ENCODE results near the gene DPP9.
A peak's percentile ranks its signal among the peaks of the same experiment; 100 is the strongest.

Gene DPP9

DNA sequence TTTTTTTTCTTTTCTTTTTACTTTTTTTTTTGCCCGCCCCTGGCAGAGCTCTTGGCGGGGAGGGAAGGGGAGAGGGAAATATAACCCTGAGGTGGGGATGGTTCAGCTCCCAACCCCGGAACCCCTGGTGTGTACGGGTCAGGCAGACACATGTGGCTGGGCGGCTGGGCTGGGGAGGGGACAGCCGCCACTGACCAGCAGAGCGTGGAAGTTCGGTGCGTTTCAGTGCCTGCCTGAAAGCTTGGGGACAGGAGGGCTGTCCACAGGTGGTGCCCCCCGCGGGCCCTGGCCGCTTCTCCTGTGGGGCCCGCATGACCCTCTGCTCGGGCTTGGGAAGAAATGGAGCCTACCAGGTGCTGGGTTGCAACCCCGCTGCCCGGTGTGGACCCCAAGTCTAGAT lies 48.3 kb downstream of the DPP9 start:
- Histone ChIP-seq H3K4me1 (ENCODE audit: control insufficient read depth, insufficient read depth, low read length) (peaks cover 7% of the 10 kb centered on the region), H3K4me3 (ENCODE audit: insufficient read depth, low read depth, low read length) (no peak overlapping the region), H3K36me3 (ENCODE audit: control insufficient read depth, insufficient read depth, low read length) (no peaks in the 10 kb centered on the region), H3K27me3 (ENCODE audit: control insufficient read depth, insufficient read depth, low read length, poor library complexity, severe bottlenecking) (no peaks in the 10 kb centered on the region), H3K9me3 (ENCODE audit: control insufficient read depth, low read length) (no peaks in the 10 kb centered on the region), H3K27ac (ENCODE audit: insufficient read depth, low read depth, low read length, poor library complexity, severe bottlenecking) (no peak overlapping the region)
- WGBS, 2 experiments, result 94 to 95% methylated on average over 16 of the region's 16 CpGs

DNA sequence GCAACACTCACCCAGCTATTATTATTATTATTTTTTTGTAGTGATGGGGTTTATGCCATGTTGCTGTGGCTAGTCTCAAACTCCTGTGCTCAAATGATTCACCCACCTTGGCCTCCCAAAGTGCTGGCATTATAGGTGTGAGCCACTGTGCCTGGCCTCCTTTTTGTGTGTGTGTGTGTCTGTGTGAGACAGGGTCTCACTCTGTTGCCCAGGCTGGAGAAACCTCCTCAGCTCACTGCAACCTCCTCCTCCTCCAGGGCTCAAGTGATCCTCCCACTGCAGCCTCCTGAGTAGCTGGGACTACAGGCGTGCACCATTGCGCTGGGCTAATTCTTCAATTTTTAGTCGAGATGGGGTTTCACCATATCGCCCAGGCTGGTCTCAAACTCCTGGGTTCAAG lies 49.9 kb downstream of the DPP9 start:
- Histone ChIP-seq H3K27me3 (ENCODE audit: control insufficient read depth, insufficient read depth, low read length, poor library complexity, severe bottlenecking) (no peaks in the 10 kb centered on the region), H3K4me1 (ENCODE audit: control insufficient read depth, insufficient read depth, low read length) (peaks cover 11% of the 10 kb centered on the region), H3K27ac (ENCODE audit: insufficient read depth, low read depth, low read length, poor library complexity, severe bottlenecking) (no peak overlapping the region), H3K9me3 (ENCODE audit: control insufficient read depth, low read length) (no peaks in the 10 kb centered on the region), H3K4me3 (ENCODE audit: insufficient read depth, low read depth, low read length) (no peak overlapping the region), H3K36me3 (ENCODE audit: control insufficient read depth, insufficient read depth, low read length) (no peaks in the 10 kb centered on the region)
- 94 to 96% methylated on average over 4 of the region's 4 CpGs for WGBS, 2 experiments

DNA sequence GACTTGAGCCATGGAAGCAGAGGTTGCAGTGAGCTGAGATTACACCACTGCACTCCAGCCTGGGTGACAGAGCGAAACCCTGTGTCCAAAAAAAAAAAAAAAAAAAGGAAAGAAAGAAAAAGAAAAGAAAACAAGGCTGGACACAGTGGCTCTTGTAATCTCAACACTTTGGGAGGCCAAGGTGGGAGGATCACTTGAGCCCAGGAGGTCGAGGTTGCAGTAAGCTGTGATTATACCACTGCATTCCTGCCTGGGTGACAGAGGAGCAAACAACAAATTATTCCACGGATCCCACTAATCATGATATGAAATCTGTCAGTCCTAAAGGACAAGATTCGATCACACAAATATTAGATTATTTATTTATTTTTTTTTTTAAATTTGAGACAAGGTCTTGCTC lies 50.4 kb downstream of the DPP9 start:
- no peaks in the 10 kb centered on the region for H3K9me3 ChIP-seq (ENCODE audit: control insufficient read depth, low read length)
- H3K4me1 ChIP-seq (ENCODE audit: control insufficient read depth, insufficient read depth, low read length), result peaks cover 12% of the 10 kb centered on the region
- no peak overlapping the region for H3K4me3 ChIP-seq (ENCODE audit: insufficient read depth, low read depth, low read length)
- H3K36me3 ChIP-seq (ENCODE audit: control insufficient read depth, insufficient read depth, low read length), result peaks cover 5% of the 10 kb centered on the region
- H3K27ac ChIP-seq (ENCODE audit: insufficient read depth, low read depth, low read length, poor library complexity, severe bottlenecking), result no peak overlapping the region
- 90 to 93% methylated on average over 3 to 4 of the region's 4 CpGs for WGBS, 2 experiments
- no peaks in the 10 kb centered on the region for H3K27me3 ChIP-seq (ENCODE audit: control insufficient read depth, insufficient read depth, low read length, poor library complexity, severe bottlenecking)

DNA sequence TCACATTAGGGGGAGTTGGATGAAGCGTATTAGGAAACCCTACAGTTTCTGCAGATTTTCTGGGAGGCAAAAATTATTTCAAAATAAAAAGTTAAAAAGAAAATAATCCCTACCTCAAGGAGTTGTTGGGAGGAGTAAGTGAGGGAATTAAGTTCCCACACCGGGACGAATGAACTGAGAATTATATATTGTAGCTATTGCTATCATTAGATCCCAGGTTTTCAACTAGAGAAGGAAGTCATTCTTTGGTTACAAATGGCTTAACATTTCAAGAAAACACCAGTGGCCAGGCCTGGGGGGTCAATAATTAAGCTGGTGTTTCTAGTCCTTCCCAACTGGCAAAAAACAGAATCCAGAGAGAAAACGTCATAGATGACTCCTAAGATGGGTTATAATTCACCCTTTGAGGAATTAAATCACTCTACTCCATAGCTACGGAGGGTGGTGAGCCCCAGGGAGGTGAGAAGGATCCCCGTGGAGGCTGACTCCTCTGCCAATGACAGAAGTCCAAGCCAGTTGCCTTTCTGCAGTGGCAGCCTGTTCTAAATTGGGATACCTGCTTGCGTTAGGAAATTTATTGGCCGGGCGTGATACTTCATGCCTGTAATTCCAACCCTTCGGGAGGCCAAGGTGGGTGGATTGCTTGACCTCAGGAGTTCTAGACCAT lies 52.3 kb downstream of the DPP9 start:
- Histone ChIP-seq H3K4me3 (ENCODE audit: insufficient read depth, low read depth, low read length) (no peak overlapping the region), H3K27ac (ENCODE audit: insufficient read depth, low read depth, low read length, poor library complexity, severe bottlenecking) (no peak overlapping the region), H3K9me3 (ENCODE audit: control insufficient read depth, low read length) (no peaks in the 10 kb centered on the region), H3K27me3 (ENCODE audit: control insufficient read depth, insufficient read depth, low read length, poor library complexity, severe bottlenecking) (no peaks in the 10 kb centered on the region), H3K4me1 (ENCODE audit: control insufficient read depth, insufficient read depth, low read length) (peaks cover 6% of the 10 kb centered on the region), H3K36me3 (ENCODE audit: control insufficient read depth, insufficient read depth, low read length) (peaks cover 8% of the 10 kb centered on the region)
- WGBS, 2 experiments, result 90 to 94% methylated on average over 10 of the region's 10 CpGs

DNA sequence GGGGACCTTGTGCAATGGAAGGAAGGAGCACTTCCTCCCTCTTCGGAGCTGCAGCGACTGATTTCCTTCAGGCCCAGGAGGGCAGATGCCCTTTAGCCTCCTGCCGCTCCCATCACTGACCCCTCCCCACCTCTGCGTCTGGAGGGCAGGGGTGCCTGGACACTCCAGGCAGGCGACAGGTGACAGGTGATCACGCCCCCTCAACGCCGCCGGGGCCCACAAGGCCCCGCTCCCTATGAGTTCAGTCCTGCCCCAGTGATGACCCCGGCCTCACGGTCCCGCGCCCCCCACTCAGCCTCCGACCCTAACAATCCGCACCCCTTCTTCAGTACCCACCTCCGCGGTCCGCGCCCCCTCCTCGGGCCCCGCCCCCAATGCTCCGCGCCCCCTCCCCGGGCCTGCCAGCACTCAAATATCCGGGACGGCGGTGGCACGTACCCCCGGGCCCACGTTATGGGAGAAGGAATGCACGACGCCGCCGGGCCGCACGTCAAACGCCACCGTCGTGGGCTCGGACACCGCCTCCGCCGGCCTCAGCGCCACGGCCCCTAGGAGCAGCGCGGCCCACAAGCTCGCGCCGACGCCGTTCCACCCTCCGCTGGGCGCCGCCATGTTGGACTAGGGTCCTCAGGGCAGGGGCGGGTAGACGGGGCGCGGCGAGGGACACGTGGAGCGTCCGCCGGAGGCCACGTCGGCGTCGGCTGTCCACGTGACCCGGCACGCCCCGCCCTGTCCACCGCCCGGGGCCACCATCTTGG lies 53.7 kb downstream of the DPP9 start, which contains the start of gene MYDGF:
Gene MYDGF (minus strand): TSS at position 620 of the 758 bp plus-strand sequence. CDS start 8 bp downstream, at position 612.
- Histone ChIP-seq H3K27me3 (ENCODE audit: control insufficient read depth, insufficient read depth, low read length, poor library complexity, severe bottlenecking) (no peaks in the 10 kb centered on the region), H3K27ac (ENCODE audit: insufficient read depth, low read depth, low read length, poor library complexity, severe bottlenecking) (no peak within 1 kb of the TSS), H3K4me1 (ENCODE audit: control insufficient read depth, insufficient read depth, low read length) (peaks cover 6% of the 10 kb centered on the region), H3K9me3 (ENCODE audit: control insufficient read depth, low read length) (no peaks in the 10 kb centered on the region), H3K4me3 (ENCODE audit: insufficient read depth, low read depth, low read length) (peak within 1 kb of the TSS; percentile 82), H3K36me3 (ENCODE audit: control insufficient read depth, insufficient read depth, low read length) (peaks cover 8% of the 10 kb centered on the region)
- whole genome bisulfite sequencing, 2 experiments, result 0% methylated on average over 73 to 75 of the region's 75 CpGs

DNA sequence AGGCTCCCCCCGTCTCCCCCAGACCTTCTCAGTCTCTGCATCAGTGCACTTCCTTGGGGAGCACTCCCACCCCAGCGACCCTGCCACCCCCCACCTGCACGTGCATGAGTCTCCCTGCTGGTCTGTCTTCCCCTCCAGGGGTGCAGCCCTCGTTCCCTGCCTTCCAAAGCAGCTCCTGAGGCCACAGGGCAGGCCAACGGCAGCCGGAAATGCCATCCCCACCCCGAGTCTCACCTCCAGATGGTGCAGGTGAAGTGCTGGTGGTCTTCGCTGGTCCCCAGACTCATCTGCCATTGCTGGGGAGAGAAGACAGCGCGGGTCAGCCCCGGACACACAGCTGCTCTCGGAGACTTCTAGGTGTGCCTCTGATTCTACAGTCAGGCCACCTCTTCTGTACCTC lies 59.0 kb downstream of the DPP9 start:
- Histone ChIP-seq H3K36me3 (ENCODE audit: control insufficient read depth, insufficient read depth, low read length) (peaks cover 11% of the 10 kb centered on the region), H3K27me3 (ENCODE audit: control insufficient read depth, insufficient read depth, low read length, poor library complexity, severe bottlenecking) (no peaks in the 10 kb centered on the region), H3K4me3 (ENCODE audit: insufficient read depth, low read depth, low read length) (no peak overlapping the region), H3K4me1 (ENCODE audit: control insufficient read depth, insufficient read depth, low read length) (peaks cover 6% of the 10 kb centered on the region), H3K9me3 (ENCODE audit: control insufficient read depth, low read length) (no peaks in the 10 kb centered on the region), H3K27ac (ENCODE audit: insufficient read depth, low read depth, low read length, poor library complexity, severe bottlenecking) (no peak overlapping the region)
- 95% methylated on average over 12 of the region's 12 CpGs for WGBS, 2 experiments

DNA sequence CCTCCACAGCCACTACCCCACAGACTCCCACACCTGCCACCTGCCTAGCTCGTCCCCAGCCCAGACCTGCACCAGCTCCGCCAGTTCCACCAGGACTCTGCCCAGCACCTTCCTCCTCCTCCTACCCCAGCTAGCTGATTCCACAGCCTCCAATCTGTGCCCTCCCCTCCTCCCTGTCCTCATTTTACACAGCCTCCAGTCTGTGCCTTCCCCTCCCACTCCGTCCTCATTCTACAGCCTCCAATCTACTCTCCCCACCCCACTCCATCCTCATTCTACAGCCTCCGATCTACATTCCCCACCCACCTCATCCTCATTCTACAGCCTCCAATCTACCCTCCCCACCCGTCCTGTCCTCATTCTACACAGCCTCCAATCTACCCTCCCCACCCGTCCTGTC lies 60.8 kb downstream of the DPP9 start:
- 93 to 97% methylated on average over 6 of the region's 6 CpGs for WGBS, 2 experiments
- Histone ChIP-seq H3K27ac (ENCODE audit: insufficient read depth, low read depth, low read length, poor library complexity, severe bottlenecking) (no peak overlapping the region), H3K36me3 (ENCODE audit: control insufficient read depth, insufficient read depth, low read length) (peaks cover 6% of the 10 kb centered on the region), H3K4me1 (ENCODE audit: control insufficient read depth, insufficient read depth, low read length) (no peaks in the 10 kb centered on the region), H3K4me3 (ENCODE audit: insufficient read depth, low read depth, low read length) (no peak overlapping the region), H3K9me3 (ENCODE audit: control insufficient read depth, low read length) (no peaks in the 10 kb centered on the region), H3K27me3 (ENCODE audit: control insufficient read depth, insufficient read depth, low read length, poor library complexity, severe bottlenecking) (no peaks in the 10 kb centered on the region)

DNA sequence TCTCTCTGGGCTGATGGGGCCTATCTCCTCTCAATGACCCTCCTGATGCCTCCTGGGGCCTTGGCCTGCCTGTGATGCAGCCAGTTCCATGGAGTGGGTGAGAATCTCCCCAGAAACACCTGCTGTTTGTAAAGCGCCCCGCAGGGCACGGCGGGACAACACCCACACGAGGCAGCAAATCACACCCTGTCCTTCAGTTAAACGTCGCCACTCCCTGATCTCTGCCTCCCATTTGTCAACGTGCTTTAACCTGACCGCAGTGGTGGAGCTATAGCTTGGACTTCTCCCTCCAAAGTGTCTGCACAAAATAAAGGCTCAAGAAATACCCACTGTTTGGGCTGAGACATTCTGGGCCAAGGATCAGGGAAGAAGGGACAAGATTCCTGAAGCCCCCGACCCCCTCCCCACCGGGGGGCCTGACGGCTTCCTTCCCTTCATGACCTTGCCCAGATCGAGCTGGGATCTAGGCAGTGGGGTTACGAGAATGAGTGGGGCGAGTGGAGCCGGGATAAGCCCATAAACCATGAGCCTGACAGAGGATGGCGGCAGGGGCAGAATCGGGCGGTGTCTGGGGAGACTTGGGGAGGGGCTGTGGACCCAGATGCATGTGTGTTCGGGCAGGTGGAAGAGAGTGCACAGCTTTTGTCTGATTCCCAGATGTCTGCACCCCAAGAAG lies 61.5 kb downstream of the DPP9 start:
- H3K27me3 ChIP-seq (ENCODE audit: control insufficient read depth, insufficient read depth, low read length, poor library complexity, severe bottlenecking), result no peaks in the 10 kb centered on the region
- 92 to 93% methylated on average over 20 of the region's 20 CpGs for WGBS, 2 experiments

DNA sequence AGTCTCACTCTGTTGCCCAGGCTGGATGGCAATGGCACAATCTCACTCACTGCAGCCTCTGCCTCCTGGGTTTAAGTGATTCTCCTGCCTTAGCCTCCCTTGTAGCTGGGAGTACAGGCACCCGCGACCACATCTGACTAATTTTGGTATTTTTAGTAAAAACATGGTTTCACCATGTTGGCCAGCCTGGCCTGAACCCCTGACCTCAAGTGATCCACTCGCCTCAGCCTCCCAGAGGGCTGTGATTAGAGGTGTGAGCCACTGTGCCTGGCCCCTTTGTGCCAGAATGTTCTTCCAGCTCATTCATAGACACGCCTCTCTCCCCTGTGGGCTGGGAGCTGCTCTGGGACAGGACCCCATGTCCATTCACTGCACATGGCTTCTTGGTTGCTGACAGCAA lies 62.6 kb downstream of the DPP9 start:
- Histone ChIP-seq H3K27ac (ENCODE audit: insufficient read depth, low read depth, low read length, poor library complexity, severe bottlenecking) (no peak overlapping the region), H3K4me1 (ENCODE audit: control insufficient read depth, insufficient read depth, low read length) (no peaks in the 10 kb centered on the region), H3K27me3 (ENCODE audit: control insufficient read depth, insufficient read depth, low read length, poor library complexity, severe bottlenecking) (no peaks in the 10 kb centered on the region), H3K36me3 (ENCODE audit: control insufficient read depth, insufficient read depth, low read length) (peaks cover 13% of the 10 kb centered on the region), H3K9me3 (ENCODE audit: control insufficient read depth, low read length) (no peaks in the 10 kb centered on the region), H3K4me3 (ENCODE audit: insufficient read depth, low read depth, low read length) (no peak overlapping the region)
- 94 to 97% methylated on average over 4 of the region's 4 CpGs for WGBS, 2 experiments

More for the DNA sequence above, 61.5 kb downstream of the DPP9 start:
- no peak overlapping the region for H3K4me3 ChIP-seq (ENCODE audit: insufficient read depth, low read depth, low read length)
- peaks cover 9% of the 10 kb centered on the region for H3K36me3 ChIP-seq (ENCODE audit: control insufficient read depth, insufficient read depth, low read length)
- H3K9me3 ChIP-seq (ENCODE audit: control insufficient read depth, low read length), result no peaks in the 10 kb centered on the region
- H3K4me1 ChIP-seq (ENCODE audit: control insufficient read depth, insufficient read depth, low read length), result no peaks in the 10 kb centered on the region
- no peak overlapping the region for H3K27ac ChIP-seq (ENCODE audit: insufficient read depth, low read depth, low read length, poor library complexity, severe bottlenecking)

DNA sequence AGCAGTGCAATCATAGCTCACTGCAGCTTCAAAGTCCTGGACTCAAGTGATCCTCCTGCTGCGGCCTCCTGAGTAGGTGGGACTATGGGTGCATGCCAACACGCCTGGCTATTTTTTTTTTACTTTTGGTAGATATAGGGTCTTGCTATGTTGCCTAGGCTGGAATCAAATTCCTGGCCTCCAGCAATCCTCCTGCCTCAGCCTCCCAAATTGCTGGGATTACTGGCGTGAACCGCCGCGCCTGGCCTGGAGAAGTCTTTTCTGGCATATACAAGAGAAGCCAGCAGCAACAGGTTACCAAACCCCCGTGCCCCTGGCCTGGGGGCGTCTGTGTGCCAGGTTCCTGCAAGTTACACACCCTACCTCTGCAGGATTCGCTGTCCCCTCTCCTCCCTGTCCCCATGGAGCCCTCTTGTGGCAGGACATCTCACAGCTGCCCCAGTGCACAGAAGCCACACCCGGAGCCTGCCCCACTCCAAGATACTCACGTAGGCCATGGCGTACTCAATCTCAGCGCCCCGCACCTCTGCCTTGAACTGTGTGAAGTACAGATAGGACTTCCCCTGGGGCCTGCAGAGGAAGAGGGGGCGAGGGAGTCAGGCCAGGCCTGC lies 63.4 kb downstream of the DPP9 start:
- no peaks in the 10 kb centered on the region for H3K9me3 ChIP-seq (ENCODE audit: control insufficient read depth, low read length)
- no peak overlapping the region for H3K4me3 ChIP-seq (ENCODE audit: insufficient read depth, low read depth, low read length)
- no peaks in the 10 kb centered on the region for H3K27me3 ChIP-seq (ENCODE audit: control insufficient read depth, insufficient read depth, low read length, poor library complexity, severe bottlenecking)
- no peak overlapping the region for H3K27ac ChIP-seq (ENCODE audit: insufficient read depth, low read depth, low read length, poor library complexity, severe bottlenecking)
- WGBS, 2 experiments, result 91 to 92% methylated on average over 15 of the region's 15 CpGs
- peaks cover 14% of the 10 kb centered on the region for H3K36me3 ChIP-seq (ENCODE audit: control insufficient read depth, insufficient read depth, low read length)
- no peaks in the 10 kb centered on the region for H3K4me1 ChIP-seq (ENCODE audit: control insufficient read depth, insufficient read depth, low read length)
